Cardiac muscle cell (in vitro differentiated cells and primary cell): Measurements from ENCODE around the gene PPP1R27. TPM values are rescaled to one million over a fixed set of nuclear protein-coding genes. Genes with fewer than 3 reads are reported as not detected.

Experiments used
- DNase-seq, 2 donors: peaks; one replicate each; pipeline versions ENCODE4 v3.0.0 to v3.0.0-alpha.2; 2010 to 2017; ENCODE audit warnings: low read depth in 1 of 2, low spot score in 1 of 2
- H3K27ac ChIP-seq: fragments of 200-600 bp; sonication (generic); 2 replicates; pipeline ENCODE4 v1.5.1; 2016
- H3K27me3 ChIP-seq: fragments of 200-600 bp; sonication (generic); 2 replicates; pipeline ENCODE4 v1.6.0; 2016; ENCODE audit warnings: control low read depth
- H3K36me3 ChIP-seq: fragments of 200-600 bp; sonication (generic); 2 replicates; pipeline ENCODE4 v1.5.1; 2016; ENCODE audit warnings: control low read depth
- H3K4me1 ChIP-seq: fragments of 200-600 bp; sonication (generic); 2 replicates; pipeline ENCODE4 v1.8.1; 2017; ENCODE audit warnings: low read depth, mild to moderate bottlenecking, mixed run types
- H3K4me3 ChIP-seq: fragments of 200-600 bp; sonication (generic); 2 replicates; pipeline ENCODE4 v1.5.1; 2016; ENCODE audit warnings: mild to moderate bottlenecking
- H3K9me3 ChIP-seq: fragments of 200-600 bp; sonication (generic); 2 replicates; pipeline ENCODE4 v1.5.1; 2017; ENCODE audit warnings: low read depth, mild to moderate bottlenecking, control low read depth
- polyA plus RNA-seq: library from polyadenylated mRNA; unstranded; fragments of >200 nt; fragmentation: Nextera tagmentation; extraction: Ambion mirVana; gene quantifications from 2 replicates; pipeline ENCODE4 v1.2.1, GENCODE V29; 2016
- total RNA-seq: library from RNA; depleted of rRNA; stranded (reverse); fragments of >200 nt; gene quantifications from 2 replicates; pipeline ENCODE4 v1.2.3, GENCODE V29; 2016
- TF ChIP-seq, protein P1 (sequence below): IDR thresholded peaks from 2 replicates; pipeline ENCODE4 v1.5.1; 2012; ENCODE audit warnings: low read depth, mild to moderate bottlenecking, low read length

PPP1R27 gene
- total and polyA plus RNA-seq, 2 experiments from 2014 or later, result not detected

DNA sequence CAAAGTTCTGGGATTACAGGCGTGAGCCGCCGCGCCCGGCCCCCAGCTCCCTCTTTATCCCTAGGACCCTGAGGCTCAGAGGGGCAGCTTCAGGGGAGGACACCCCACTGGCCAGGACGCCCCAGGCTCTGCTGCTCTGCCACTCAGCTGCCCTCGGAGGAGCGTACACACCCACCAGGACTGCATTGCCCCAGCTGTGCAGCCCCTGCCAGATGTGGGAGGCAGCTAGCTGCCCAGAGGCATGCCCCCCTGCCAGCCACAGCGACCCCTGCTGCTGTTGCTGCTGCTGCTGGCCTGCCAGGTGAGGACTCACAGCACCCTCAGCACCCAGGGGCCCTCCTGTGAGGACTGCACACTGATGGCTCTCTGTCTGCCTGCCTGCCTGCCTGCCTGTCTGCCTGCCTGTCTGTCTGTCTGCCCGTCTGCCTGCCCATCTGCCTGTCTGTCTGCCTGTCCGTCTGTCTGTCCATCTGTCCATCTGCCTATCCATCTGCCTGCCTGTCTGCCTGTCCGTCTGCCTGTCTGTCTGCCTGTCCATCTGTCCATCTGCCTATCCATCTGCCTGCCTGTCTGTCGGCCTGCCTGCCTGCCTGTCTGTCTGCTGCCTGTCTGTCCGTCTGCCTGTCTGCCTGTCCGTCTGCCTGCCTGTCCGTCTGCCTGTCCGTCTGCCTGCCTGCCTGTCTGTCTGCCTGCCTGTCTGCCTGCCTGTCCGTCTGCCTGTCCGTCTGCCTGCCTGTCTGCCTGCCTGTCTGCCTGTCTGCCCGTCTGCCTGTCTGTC, 25.9 kb downstream of the PPP1R27 start:
- H3K36me3 ChIP-seq, result no peaks in the 10 kb centered on the region
- H3K4me3 ChIP-seq, result no peak overlapping the region
- H3K9me3 ChIP-seq, result no peaks in the 10 kb centered on the region
- peaks cover 58% of the 10 kb centered on the region for H3K27me3 ChIP-seq
- no peak for DNase-seq
- H3K4me1 ChIP-seq, result no peaks in the 10 kb centered on the region
- TF ChIP-seq, protein P1, sequence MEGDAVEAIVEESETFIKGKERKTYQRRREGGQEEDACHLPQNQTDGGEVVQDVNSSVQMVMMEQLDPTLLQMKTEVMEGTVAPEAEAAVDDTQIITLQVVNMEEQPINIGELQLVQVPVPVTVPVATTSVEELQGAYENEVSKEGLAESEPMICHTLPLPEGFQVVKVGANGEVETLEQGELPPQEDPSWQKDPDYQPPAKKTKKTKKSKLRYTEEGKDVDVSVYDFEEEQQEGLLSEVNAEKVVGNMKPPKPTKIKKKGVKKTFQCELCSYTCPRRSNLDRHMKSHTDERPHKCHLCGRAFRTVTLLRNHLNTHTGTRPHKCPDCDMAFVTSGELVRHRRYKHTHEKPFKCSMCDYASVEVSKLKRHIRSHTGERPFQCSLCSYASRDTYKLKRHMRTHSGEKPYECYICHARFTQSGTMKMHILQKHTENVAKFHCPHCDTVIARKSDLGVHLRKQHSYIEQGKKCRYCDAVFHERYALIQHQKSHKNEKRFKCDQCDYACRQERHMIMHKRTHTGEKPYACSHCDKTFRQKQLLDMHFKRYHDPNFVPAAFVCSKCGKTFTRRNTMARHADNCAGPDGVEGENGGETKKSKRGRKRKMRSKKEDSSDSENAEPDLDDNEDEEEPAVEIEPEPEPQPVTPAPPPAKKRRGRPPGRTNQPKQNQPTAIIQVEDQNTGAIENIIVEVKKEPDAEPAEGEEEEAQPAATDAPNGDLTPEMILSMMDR, result no peak
- H3K27ac ChIP-seq, result no peak overlapping the region

- TF ChIP-seq, protein P1, result no peak
- no peak for DNase-seq
- Histone ChIP-seq H3K4me1 (no peaks in the 10 kb centered on the region), H3K9me3 (no peaks in the 10 kb centered on the region), H3K27ac (no peak overlapping the region), H3K4me3 (no peak overlapping the region), H3K36me3 (no peaks in the 10 kb centered on the region), H3K27me3 (peaks cover 70% of the 10 kb centered on the region)
These were observed 27.0 kb downstream of the PPP1R27 start for GRCh38 chr17:81807839-81808238.

DNA sequence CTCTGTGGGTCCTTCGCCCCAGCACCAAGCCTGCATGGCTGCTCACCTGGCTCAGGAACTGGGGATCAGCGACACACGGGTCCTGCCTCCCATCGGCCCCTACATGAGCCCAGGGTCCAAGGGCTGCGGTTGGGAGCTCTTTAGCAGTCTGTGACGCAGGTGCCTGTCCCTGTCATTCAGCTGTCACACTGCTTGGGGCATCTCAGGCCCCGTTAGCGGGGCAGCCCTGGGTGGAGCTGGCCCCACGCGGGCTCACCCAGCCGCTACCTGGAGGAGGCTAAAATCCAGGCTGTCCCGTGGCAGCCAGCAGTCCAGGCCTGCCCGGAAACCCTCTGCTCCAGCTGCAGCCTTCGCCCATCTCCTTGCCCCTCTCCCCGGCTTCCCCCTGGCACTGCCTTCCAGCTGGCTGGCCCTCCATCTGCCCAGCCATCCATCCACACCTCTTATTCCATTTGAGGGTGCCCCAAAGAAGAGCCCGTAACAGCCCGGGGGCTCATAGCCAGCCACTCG, 27.6 kb downstream of the PPP1R27 start:
- Histone ChIP-seq H3K4me1 (no peaks in the 10 kb centered on the region), H3K27me3 (peaks cover 75% of the 10 kb centered on the region), H3K9me3 (no peaks in the 10 kb centered on the region), H3K27ac (no peak overlapping the region), H3K4me3 (no peak overlapping the region), H3K36me3 (no peaks in the 10 kb centered on the region)
- TF ChIP-seq, protein P1, result no peak
- no peak for DNase-seq

- Histone ChIP-seq H3K27me3 (peaks cover 82% of the 10 kb centered on the region), H3K4me1 (no peaks in the 10 kb centered on the region), H3K27ac (no peak overlapping the region), H3K36me3 (no peaks in the 10 kb centered on the region), H3K4me3 (no peak overlapping the region), H3K9me3 (no peaks in the 10 kb centered on the region)
- DNase-seq, result no peak
- TF ChIP-seq, protein P1, result no peak
These were observed 28.2 kb downstream of the PPP1R27 start for GRCh38 chr17:81806461-81807209.

- H3K27ac ChIP-seq, result no peak overlapping the region
- TF ChIP-seq, protein P1, result no peak
- peaks cover 89% of the 10 kb centered on the region for H3K27me3 ChIP-seq
- DNase-seq, result no peak
- H3K4me3 ChIP-seq, result no peak overlapping the region
- H3K4me1 ChIP-seq, result no peaks in the 10 kb centered on the region
- no peaks in the 10 kb centered on the region for H3K9me3 ChIP-seq
- H3K36me3 ChIP-seq, result no peaks in the 10 kb centered on the region
These were observed 29.0 kb downstream of the PPP1R27 start for GRCh38 chr17:81805707-81806460.
